Neural progenitor cell (in vitro differentiated cells): Measurements from ENCODE around the gene HNF1B. TPM values are rescaled to one million over a fixed set of nuclear protein-coding genes. Genes with fewer than 3 reads are reported as not detected.

Experiments
- DNase-seq: peaks from one replicate; pipeline ENCODE4 v3.0.0-alpha.2; 2016; ENCODE audit warnings: low spot score
- H2AFZ ChIP-seq: fragments of 200-600 bp; sonication (generic); replicated peaks from 2 replicates; pipeline ENCODE4 v1.6.1; 2016; ENCODE audit warnings: antibody characterized with exemption
- H3F3A ChIP-seq: fragments of 200-600 bp; sonication (generic); 2 replicates; pipeline ENCODE4 v1.6.1; 2016; ENCODE audit warnings: antibody characterized with exemption, low read depth
- H3K27ac ChIP-seq: fragments of 200-600 bp; sonication (generic); 2 replicates; pipeline ENCODE4 v1.5.1; 2016; ENCODE audit warnings: mild to moderate bottlenecking
- H3K27me3 ChIP-seq: fragments of 200-600 bp; sonication (generic); 2 replicates; pipeline ENCODE4 v1.6.1; 2016; ENCODE audit warnings: mild to moderate bottlenecking, moderate library complexity
- H3K36me3 ChIP-seq: fragments of 200-600 bp; sonication (generic); 2 replicates; pipeline ENCODE4 v1.5.1; 2016
- H3K4me1 ChIP-seq: fragments of 200-600 bp; sonication (generic); 2 replicates; pipeline ENCODE4 v1.6.1; 2016; ENCODE audit warnings: mixed run types
- H3K4me2 ChIP-seq: fragments of 200-600 bp; sonication (generic); 2 replicates; pipeline ENCODE4 v1.6.1; 2016
- H3K4me3 ChIP-seq: fragments of 200-600 bp; sonication (generic); 2 replicates; pipeline ENCODE4 v1.5.1; 2016
- H3K79me2 ChIP-seq: fragments of 200-600 bp; sonication (generic); 2 replicates; pipeline ENCODE4 v1.6.1; 2016; ENCODE audit warnings: low read depth
- H3K9ac ChIP-seq: fragments of 200-600 bp; sonication (generic); 2 replicates; pipeline ENCODE4 v1.6.1; 2016
- H3K9me3 ChIP-seq: fragments of 200-600 bp; sonication (generic); 2 replicates; pipeline ENCODE4 v1.5.1; 2016; ENCODE audit warnings: low read depth
- H4K20me1 ChIP-seq: fragments of 200-600 bp; sonication (generic); 2 replicates; pipeline ENCODE4 v1.6.1; 2016; ENCODE audit warnings: low read depth
- H3K27ac Mint-ChIP-seq: 3 replicates; pipeline ENCODE4 v1.8.0; 2021; ENCODE audit warnings: mixed read lengths
- H3K27me3 Mint-ChIP-seq: 2 replicates; pipeline ENCODE4 v1.8.0; 2022; ENCODE audit warnings: low read depth, mild to moderate bottlenecking, inconsistent platforms, moderate library complexity, mixed read lengths; ENCODE audit not compliant: insufficient read depth
- H3K36me3 Mint-ChIP-seq: 3 replicates; pipeline ENCODE4 v1.8.0; 2021; ENCODE audit warnings: mixed read lengths
- H3K4me1 Mint-ChIP-seq: 3 replicates; pipeline ENCODE4 v1.8.0; 2021; ENCODE audit warnings: mixed read lengths
- H3K4me3 Mint-ChIP-seq: 3 replicates; pipeline ENCODE4 v1.8.0; 2021; ENCODE audit warnings: mild to moderate bottlenecking, moderate library complexity, mixed read lengths
- H3K9me3 Mint-ChIP-seq: 3 replicates; pipeline ENCODE4 v1.8.0; 2020; ENCODE audit warnings: mixed read lengths
- EZH2 ChIP-seq: fragments of 200-600 bp; sonication (generic); IDR thresholded peaks from 2 replicates; pipeline ENCODE4 v1.6.1; 2017; ENCODE audit warnings: antibody characterized with exemption, mild to moderate bottlenecking, moderate library complexity
- EZH2phosphoT487 ChIP-seq: fragments of 200-600 bp; sonication (generic); IDR thresholded peaks from 2 replicates; pipeline ENCODE4 v1.6.1; 2017; ENCODE audit warnings: antibody characterized with exemption
- total RNA-seq: library from RNA; depleted of rRNA; stranded (reverse); fragments of >200 nt; gene quantifications from 2 replicates; pipeline ENCODE4 v1.2.3, GENCODE V29; 2015; ENCODE audit warnings: low replicate concordance
- TF ChIP-seq, protein P1 (sequence below): fragments of 200-600 bp; sonication (generic); IDR thresholded peaks from 2 replicates; pipeline ENCODE4 v1.5.1; 2017; ENCODE audit warnings: antibody characterized with exemption, mild to moderate bottlenecking

Gene HNF1B
- total RNA-seq, 1 donor from 2014 or later: not detected

DNA sequence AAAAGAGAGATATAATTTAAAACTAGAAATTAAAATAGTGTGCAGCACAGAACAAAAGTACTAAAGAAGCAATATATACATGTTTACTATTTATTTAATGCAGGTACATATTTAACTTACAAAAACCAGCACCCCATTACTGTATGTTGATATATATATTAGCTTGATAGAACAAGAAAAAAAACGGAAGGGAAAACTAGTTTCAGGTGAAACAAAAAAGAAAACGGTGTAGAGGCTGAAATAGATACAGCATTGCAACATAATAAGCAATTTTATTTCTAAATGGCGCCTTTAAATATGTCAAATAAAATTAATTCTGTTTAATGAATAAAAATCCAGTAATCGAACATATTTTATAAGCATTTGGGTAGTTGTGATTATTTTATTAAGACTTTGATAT is 3.9 kb downstream of the HNF1B start:
- peaks cover 8% of the 10 kb centered on the region for H3K4me1 Mint-ChIP-seq
- peaks cover 71% of the 10 kb centered on the region for H3K27me3 Mint-ChIP-seq
- H3K9ac ChIP-seq: no peak overlapping the region
- TF ChIP-seq, protein P1, sequence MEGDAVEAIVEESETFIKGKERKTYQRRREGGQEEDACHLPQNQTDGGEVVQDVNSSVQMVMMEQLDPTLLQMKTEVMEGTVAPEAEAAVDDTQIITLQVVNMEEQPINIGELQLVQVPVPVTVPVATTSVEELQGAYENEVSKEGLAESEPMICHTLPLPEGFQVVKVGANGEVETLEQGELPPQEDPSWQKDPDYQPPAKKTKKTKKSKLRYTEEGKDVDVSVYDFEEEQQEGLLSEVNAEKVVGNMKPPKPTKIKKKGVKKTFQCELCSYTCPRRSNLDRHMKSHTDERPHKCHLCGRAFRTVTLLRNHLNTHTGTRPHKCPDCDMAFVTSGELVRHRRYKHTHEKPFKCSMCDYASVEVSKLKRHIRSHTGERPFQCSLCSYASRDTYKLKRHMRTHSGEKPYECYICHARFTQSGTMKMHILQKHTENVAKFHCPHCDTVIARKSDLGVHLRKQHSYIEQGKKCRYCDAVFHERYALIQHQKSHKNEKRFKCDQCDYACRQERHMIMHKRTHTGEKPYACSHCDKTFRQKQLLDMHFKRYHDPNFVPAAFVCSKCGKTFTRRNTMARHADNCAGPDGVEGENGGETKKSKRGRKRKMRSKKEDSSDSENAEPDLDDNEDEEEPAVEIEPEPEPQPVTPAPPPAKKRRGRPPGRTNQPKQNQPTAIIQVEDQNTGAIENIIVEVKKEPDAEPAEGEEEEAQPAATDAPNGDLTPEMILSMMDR: no peak
- TF ChIP-seq EZH2phosphoT487 (no peak), EZH2 (no peak)
- no peaks in the 10 kb centered on the region for H3K36me3 ChIP-seq
- H3K4me3 ChIP-seq: no peak overlapping the region
- no peaks in the 10 kb centered on the region for H3K9me3 Mint-ChIP-seq
- no peaks in the 10 kb centered on the region for H3K79me2 ChIP-seq
- no peak overlapping the region for H3K4me2 ChIP-seq
- no peak for DNase-seq
- H3K9me3 ChIP-seq: no peaks in the 10 kb centered on the region
- peaks cover 51% of the 10 kb centered on the region for H4K20me1 ChIP-seq
- no peak overlapping the region for H3K27ac ChIP-seq
- H3K36me3 Mint-ChIP-seq: no peaks in the 10 kb centered on the region
- H2AFZ ChIP-seq: no peak overlapping the region
- peaks cover 27% of the 10 kb centered on the region for H3K4me1 ChIP-seq
- H3K27me3 ChIP-seq: peaks cover 100% of the 10 kb centered on the region
- no peak overlapping the region for H3K4me3 Mint-ChIP-seq
- H3F3A ChIP-seq: peaks cover 35% of the 10 kb centered on the region
- H3K27ac Mint-ChIP-seq: no peak overlapping the region

DNA sequence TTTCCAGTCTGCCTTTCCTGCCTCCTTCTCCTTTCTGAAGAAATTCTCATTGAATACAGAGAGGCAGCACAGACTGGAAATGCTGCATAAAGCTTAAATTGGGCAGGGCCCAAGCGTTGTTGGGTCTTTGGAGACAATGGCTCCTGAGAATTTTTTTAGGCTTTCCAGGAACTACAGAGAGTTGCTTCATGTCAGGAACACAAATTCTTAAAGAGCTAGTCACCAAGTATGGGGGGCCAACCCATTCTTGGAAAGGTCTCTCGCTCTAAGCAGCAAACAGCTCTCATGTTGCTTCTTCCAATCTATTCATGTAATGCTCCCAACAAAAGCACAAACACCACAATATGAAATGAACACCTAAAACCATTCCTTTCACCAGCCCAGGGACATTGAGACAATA is 6.9 kb downstream of the HNF1B start:
- peaks cover 100% of the 10 kb centered on the region for H3K27me3 ChIP-seq
- peaks cover 13% of the 10 kb centered on the region for H3K4me1 ChIP-seq
- H3K27ac ChIP-seq: no peak overlapping the region
- H3K4me3 ChIP-seq: no peak overlapping the region
- no peaks in the 10 kb centered on the region for H3K79me2 ChIP-seq
- H3K9me3 ChIP-seq: no peaks in the 10 kb centered on the region
- Mint-ChIP-seq H3K27ac (no peak overlapping the region), H3K4me3 (no peak overlapping the region), H3K36me3 (no peaks in the 10 kb centered on the region), H3K27me3 (peaks cover 51% of the 10 kb centered on the region), H3K4me1 (peaks cover 5% of the 10 kb centered on the region), H3K9me3 (no peaks in the 10 kb centered on the region)
- peaks cover 27% of the 10 kb centered on the region for H4K20me1 ChIP-seq
- H2AFZ ChIP-seq: no peak overlapping the region
- DNase-seq: no peak
- peaks cover 22% of the 10 kb centered on the region for H3F3A ChIP-seq
- no peaks in the 10 kb centered on the region for H3K36me3 ChIP-seq
- no peak overlapping the region for H3K4me2 ChIP-seq
- H3K9ac ChIP-seq: no peak overlapping the region
- TF ChIP-seq EZH2phosphoT487: no peak
- TF ChIP-seq, protein P1: no peak
- TF ChIP-seq EZH2: no peak

DNA sequence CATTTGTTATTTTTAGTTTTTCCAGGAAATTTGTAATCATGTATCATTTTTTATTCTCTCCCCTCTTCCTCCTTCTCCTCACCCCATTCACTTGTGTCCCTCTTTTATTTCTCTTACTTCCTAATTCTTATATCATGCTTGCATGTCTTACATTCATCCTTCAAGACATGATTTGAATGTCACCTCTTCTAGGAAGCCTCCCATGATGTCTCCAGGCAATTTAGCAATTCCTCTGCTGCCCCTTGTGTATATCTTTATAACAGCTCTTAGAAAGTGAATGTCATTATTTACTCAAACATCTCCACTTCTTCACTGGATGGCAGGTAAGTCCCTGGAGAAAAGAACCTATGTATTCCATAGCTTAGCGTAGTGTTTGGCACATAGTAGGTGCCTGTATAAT is 7.8 kb downstream of the HNF1B start:
- Histone ChIP-seq H3K4me1 (peaks cover 7% of the 10 kb centered on the region), H4K20me1 (peaks cover 19% of the 10 kb centered on the region), H3K4me2 (no peak overlapping the region), H3F3A (peaks cover 15% of the 10 kb centered on the region), H2AFZ (no peak overlapping the region), H3K36me3 (no peaks in the 10 kb centered on the region), H3K9ac (no peak overlapping the region), H3K79me2 (no peaks in the 10 kb centered on the region), H3K27me3 (peaks cover 100% of the 10 kb centered on the region), H3K27ac (no peak overlapping the region), H3K9me3 (no peaks in the 10 kb centered on the region), H3K4me3 (no peak overlapping the region)
- H3K27me3 Mint-ChIP-seq: peaks cover 50% of the 10 kb centered on the region
- H3K36me3 Mint-ChIP-seq: no peaks in the 10 kb centered on the region
- no peak overlapping the region for H3K27ac Mint-ChIP-seq
- TF ChIP-seq EZH2phosphoT487: no peak
- TF ChIP-seq EZH2: no peak
- TF ChIP-seq, protein P1: no peak
- DNase-seq: no peak
- H3K4me3 Mint-ChIP-seq: no peak overlapping the region
- no peaks in the 10 kb centered on the region for H3K9me3 Mint-ChIP-seq
- peaks cover 3% of the 10 kb centered on the region for H3K4me1 Mint-ChIP-seq
